IMR-90 (cell line): ENCODE data around the gene BMERB1. TPM values are rescaled to one million over a fixed set of nuclear protein-coding genes. Genes with fewer than 3 reads are reported as not detected.

ENCODE experiments used
- ATAC-seq: fragments of 200-7000 bp; cut with Tn5 transposase; 2 replicates; pipeline ENCODE4 v1.9.1; 2020; ENCODE audit warnings: low read depth, mild to moderate bottlenecking, moderate library complexity
- BruUV-seq: library from RNA; stranded (reverse); fragments of 400-500 nt; replicated peaks from 2 replicates; lab custom pipeline; 2021; lab: Mats Ljungman, UMichigan
- CTCF ChIA-PET: fragments of 300-600 bp; formaldehyde crosslinking; extraction: SDS; loops from one replicate; lab custom pipeline; 2021; ENCODE audit warnings: antibody characterized with exemption; lab: Yijun Ruan, JAX
- POLR2A ChIA-PET: fragments of 300-600 bp; sonication (Branson Sonifier 250); formaldehyde crosslinking; loops from one replicate; lab custom pipeline; 2022; ENCODE audit warnings: antibody characterized with exemption; ENCODE audit not compliant: unreplicated experiment; lab: Charles Lee
- DNase-seq: peaks from one replicate; pipeline ENCODE4 v3.0.0; 2013
- H2AFZ ChIP-seq: replicated peaks from 2 replicates; pipeline ENCODE3; 2013; ENCODE audit warnings: low read length, mild to moderate bottlenecking; ENCODE audit not compliant: poor library complexity
- H2AK5ac ChIP-seq: 2 replicates; pipeline ENCODE4 v1.6.1; 2013; ENCODE audit warnings: low read depth, low read length, inconsistent platforms
- H2AK9ac ChIP-seq: replicated peaks from 2 replicates; pipeline ENCODE3; 2013; ENCODE audit warnings: mild to moderate bottlenecking, low read depth, low read length, moderate library complexity; ENCODE audit not compliant: poor library complexity
- H2BK120ac ChIP-seq: 2 replicates; pipeline ENCODE4 v1.6.1; 2013; ENCODE audit warnings: low read depth, low read length, inconsistent platforms
- H2BK15ac ChIP-seq: 3 replicates; pipeline ENCODE4 v1.6.1; 2013; ENCODE audit warnings: low read depth, low read length, inconsistent platforms
- H2BK20ac ChIP-seq: 2 replicates; pipeline ENCODE4 v1.6.1; 2013; ENCODE audit warnings: low read depth, mild to moderate bottlenecking, inconsistent platforms, low read length, moderate library complexity
- H2BK5ac ChIP-seq: 2 replicates; pipeline ENCODE4 v1.6.1; 2013; ENCODE audit warnings: mild to moderate bottlenecking, low read depth, low read length, inconsistent platforms; ENCODE audit not compliant: poor library complexity, severe bottlenecking
- H3K14ac ChIP-seq: replicated peaks from 2 replicates; pipeline ENCODE4 v1.6.1; 2013; ENCODE audit warnings: low read depth, low read length, inconsistent platforms
- H3K18ac ChIP-seq: 2 replicates; pipeline ENCODE4 v1.6.1; 2013; ENCODE audit warnings: low read depth, low read length, control low read depth
- H3K23ac ChIP-seq: 2 replicates; pipeline ENCODE4 v1.6.1; 2013; ENCODE audit warnings: low read depth, low read length, inconsistent platforms
- H3K27ac ChIP-seq: 2 replicates; pipeline ENCODE4 v1.5.1; 2013; ENCODE audit warnings: mild to moderate bottlenecking, control low read depth, low read length; ENCODE audit not compliant: insufficient read depth
- H3K27me3 ChIP-seq: 2 replicates; pipeline ENCODE4 v1.6.1; 2013; ENCODE audit warnings: low read length; ENCODE audit not compliant: control insufficient read depth, insufficient read depth
- H3K36me3 ChIP-seq: 2 replicates; pipeline ENCODE4 v1.6.1; 2013; ENCODE audit warnings: low read length, mixed read lengths; ENCODE audit not compliant: control insufficient read depth, insufficient read depth
- H3K4ac ChIP-seq: 2 replicates; pipeline ENCODE4 v1.6.1; 2013; ENCODE audit warnings: low read depth, low read length, inconsistent platforms
- H3K4me1 ChIP-seq: 2 replicates; pipeline ENCODE4 v1.6.1; 2013; ENCODE audit warnings: low read length, mixed read lengths; ENCODE audit not compliant: control insufficient read depth, insufficient read depth
- H3K4me2 ChIP-seq: 2 replicates; pipeline ENCODE4 v1.6.1; 2013; ENCODE audit warnings: low read depth, mild to moderate bottlenecking, control low read depth, low read length, moderate library complexity
- H3K4me3 ChIP-seq: 2 replicates; pipeline ENCODE4 v1.5.1; 2013; ENCODE audit warnings: low read depth, mild to moderate bottlenecking, control low read depth, low read length, moderate library complexity; ENCODE audit not compliant: insufficient read depth
- H3K56ac ChIP-seq: 2 replicates; pipeline ENCODE4 v1.6.1; 2013; ENCODE audit warnings: low read length, inconsistent platforms; ENCODE audit not compliant: insufficient read depth; ENCODE audit errors: extremely low read depth
- H3K79me1 ChIP-seq, 2 experiments: 2 replicates each; pipeline ENCODE4 v1.6.1; 2013; ENCODE audit warnings: low read length in 2 of 2, inconsistent platforms in 1 of 2, low read depth in 1 of 2
- H3K9ac ChIP-seq: 2 replicates; pipeline ENCODE4 v1.6.1; 2013; ENCODE audit warnings: low read depth, low read length, control low read depth
- H3K9me1 ChIP-seq: 2 replicates; pipeline ENCODE4 v1.6.1; 2013; ENCODE audit warnings: low read length, inconsistent platforms; ENCODE audit not compliant: insufficient read depth
- H3K9me3 ChIP-seq: 2 replicates; pipeline ENCODE4 v1.6.1; 2013; ENCODE audit warnings: low read length; ENCODE audit not compliant: control insufficient read depth, insufficient read depth
- H4K20me1 ChIP-seq: 2 replicates; pipeline ENCODE4 v1.6.1; 2013; ENCODE audit warnings: low read length, inconsistent platforms; ENCODE audit not compliant: insufficient read depth
- H4K5ac ChIP-seq: 2 replicates; pipeline ENCODE4 v1.6.1; 2013; ENCODE audit warnings: mild to moderate bottlenecking, low read depth, low read length, control low read depth
- H4K8ac ChIP-seq, 2 experiments: 2 replicates each; pipeline ENCODE4 v1.6.1; 2013; ENCODE audit warnings: low read depth in 2 of 2, low read length in 2 of 2, control low read depth in 1 of 2, inconsistent platforms in 1 of 2
- H4K91ac ChIP-seq: 2 replicates; pipeline ENCODE4 v1.6.1; 2013; ENCODE audit warnings: low read depth, low read length, inconsistent platforms; ENCODE audit not compliant: insufficient read depth
- FOS ChIP-seq: fragments of 150-350 bp; IDR thresholded peaks from 2 replicates; pipeline ENCODE4 v1.6.1; 2016; ENCODE audit warnings: low read depth, low read length
- NFE2L2 ChIP-seq: fragments of 150-350 bp; IDR thresholded peaks from 2 replicates; pipeline ENCODE4 v1.6.1; 2016; ENCODE audit warnings: low read depth, mild to moderate bottlenecking, low read length
- POLR2A ChIP-seq: IDR thresholded peaks from 2 replicates; pipeline ENCODE4 v1.6.1; 2012; ENCODE audit warnings: mild to moderate bottlenecking, low read depth, low read length
- WGBS, 2 experiments: methylation state at CpG; one replicate each; pipeline versions ENCODE4 v1.1.5 to v1.1.7; 2013; ENCODE audit warnings: missing lambda C conversion rate in 2 of 2; ENCODE audit not compliant: insufficient read length in 1 of 2; ENCODE audit errors: extremely low coverage in 2 of 2; 5-methylcytosine and 5-hydroxymethylcytosine counted together
- dilution Hi-C: fragments of 300-500 bp; cut with HindIII; formaldehyde crosslinking; loops from one replicate; pipeline ENCODE4 v1.14.3; 2018; ENCODE audit warnings: low sequenced_read_pairs; ENCODE audit not compliant: unreplicated experiment
- in situ Hi-C: fragments of 300-500 bp; cut with MboI; formaldehyde crosslinking; loops from 3 replicates; pipeline ENCODE4 v1.14.3; 2019; ENCODE audit warnings: low sequenced_read_pairs, inconsistent platforms, mixed read lengths
- intact Hi-C: fragments of 100-400 bp; cut with micrococcal nuclease; formaldehyde crosslinking; loops from 2 replicates; pipeline ENCODE4 v1.10.0; 2022
- polyA plus RNA-seq, 3 experiments: library from polyadenylated mRNA; depleted of rRNA; stranded (reverse); fragments of >200 nt; gene quantifications; 2 replicates each; pipeline ENCODE4 v1.2.3, GENCODE V29; 2012; ENCODE audit warnings: low replicate concordance in 1 of 3
- total RNA-seq: library from RNA; depleted of rRNA; stranded (reverse); fragments of >200 nt; gene quantifications from 2 replicates; pipeline ENCODE4 v1.2.3, GENCODE V29; 2012

BMERB1 gene
- total and polyA plus RNA-seq, 2 of the 4 experiments (the other 2 are of a cell fraction), result 22.6 to 32.9 TPM

DNA sequence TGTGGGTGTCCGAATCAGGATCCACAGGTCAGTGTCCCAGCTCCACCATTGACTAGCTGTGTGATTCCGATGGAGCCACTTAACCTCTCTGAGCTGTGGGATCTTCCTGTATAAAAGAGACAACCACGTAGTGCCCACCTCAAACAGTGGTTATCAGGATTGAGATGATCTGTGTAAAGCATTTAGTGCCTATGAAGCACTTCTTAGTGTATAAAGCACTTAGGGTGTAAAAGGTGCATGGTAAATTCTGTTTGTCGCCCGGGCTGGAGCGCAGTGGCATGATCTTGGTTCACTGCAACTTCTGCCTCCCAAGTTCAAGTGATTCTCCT lies 113.3 kb downstream of the BMERB1 start:
- no peak overlapping the region for H4K91ac ChIP-seq
- no peak overlapping the region for H2AK9ac ChIP-seq
- no peak overlapping the region for H3K18ac ChIP-seq
- H2BK15ac ChIP-seq, result no peak overlapping the region
- 0 out of 2 replicates have a peak, but pooled peaks cover 1% of the 10 kb centered on the region for H3K4me1 ChIP-seq
- H2BK5ac ChIP-seq, result no peak overlapping the region
- no peak overlapping the region for H4K8ac ChIP-seq
- H3K36me3 ChIP-seq, result no peaks in the 10 kb centered on the region; the same call in none of the 2 replicates
- no peak overlapping the region for H3K9ac ChIP-seq
- no peak overlapping the region for H2AFZ ChIP-seq
- no peak for ATAC-seq
- TF ChIP-seq POLR2A (no peak), FOS (no peak), NFE2L2 (no peak)
- H3K56ac ChIP-seq, result no peak overlapping the region
- H4K5ac ChIP-seq, result no peak overlapping the region
- H2BK120ac ChIP-seq, result no peak overlapping the region
- no peaks in the 10 kb centered on the region for H3K27me3 ChIP-seq
- intact Hi-C loops, result no loop called here
- BruUV-seq, result no TSS peak
- DNase-seq, result no peak
- H3K9me1 ChIP-seq, result peaks cover 3% of the 10 kb centered on the region; the same call in 1 of the 2 replicates
- ChIA-PET POLR2A (no interaction called here), CTCF (interaction anchor here (1.8 kb wide), 1 partner anchor 121 kb away, joined by 7 read pairs; no protein-coding TSS in a partner anchor)
- H3K79me1 ChIP-seq, result peaks cover 0 to 5% of the 10 kb centered on the region in 2 experiments; a peak in 3 of 4 replicates
- H3K4ac ChIP-seq, result no peak overlapping the region
- no peak overlapping the region for H3K27ac ChIP-seq
- no peak overlapping the region for H2BK20ac ChIP-seq
- no peak overlapping the region for H3K4me3 ChIP-seq
- H4K20me1 ChIP-seq, result peaks cover 15% of the 10 kb centered on the region
- H2AK5ac ChIP-seq, result no peak overlapping the region
- H3K4me2 ChIP-seq, result no peak overlapping the region
- WGBS, 2 experiments, result 100% methylated on average over 2 of the region's 6 CpGs; no CpG with 5 or more reads in 1 of the 2 experiments
- H3K9me3 ChIP-seq, result peaks cover 2% of the 10 kb centered on the region; the same call in 1 of the 2 replicates
- dilution Hi-C loops, result no loop called here
- in situ Hi-C loops, result no loop called here
- H3K23ac ChIP-seq, result no peak overlapping the region
- H3K14ac ChIP-seq, result no peak overlapping the region
